ENCODE results near the gene DNAH17. TPM values are rescaled to one million over a fixed set of nuclear protein-coding genes. Genes with fewer than 3 reads are reported as not detected.

The DNAH17 gene
- total RNA-seq, 4 donors from 2014 or later: under 0.01 TPM; not detected in 3

- H3K4me1 ChIP-seq: peaks cover 0 to 3% (median 0%) of the 10 kb centered on the region in 4 donors
- H3K36me3 ChIP-seq: peaks cover 0 to 19% (median 6%) of the 10 kb centered on the region in 4 donors
- in situ Hi-C loops (cut with MboI; ENCODE audit: low pct_ligation_motif_present in 1 of 4, low pct_unique_long_range_greater_than_20kb in 1 of 4, low sequenced_read_pairs in 3 of 4) (loop anchor here in 3 of 4 donors (10.0 to 25.0 kb wide), 2 partner anchors 133 to 341 kb away; no protein-coding TSS in a partner anchor), intact Hi-C loops (cut with DNase I; ENCODE audit: low total_unique reads) (no loop called here)
- WGBS, 2 donors (ENCODE audit: low coverage in 1 of 2): 88 to 91% methylated on average over 3 to 20 of the region's 20 CpGs
- no peak for DNase-seq
- H3K9me3 ChIP-seq: no peaks in the 10 kb centered on the region
- no peak overlapping the region for H3K27ac ChIP-seq
- no peak for TF ChIP-seq EP300 (IDR thresholded peaks at IDR 0.05; ENCODE audit: low read depth)
- TF ChIP-seq POLR2AphosphoS5 (IDR thresholded peaks at IDR 0.05): no peak
- no peak for TF ChIP-seq CTCF (IDR thresholded peaks at IDR 0.05)
- TF ChIP-seq POLR2A (IDR thresholded peaks at IDR 0.05): no peak
- H3K4me3 ChIP-seq: no peak overlapping the region
- no peaks in the 10 kb centered on the region for H3K27me3 ChIP-seq
Observed at GRCh38 chr17:78428025-78428575, 149.1 kb downstream of the DNAH17 start.

GRCh38 chr17:78427140-78427539 is 150.1 kb downstream of the DNAH17 start:
- 93% methylated on average over 11 of the region's 11 CpGs; no CpG with 5 or more reads in 1 of the 2 donors for WGBS, 2 donors (ENCODE audit: low coverage in 1 of 2)
- Histone ChIP-seq H3K9me3 (no peaks in the 10 kb centered on the region), H3K36me3 (peaks cover 0 to 19% (median 6%) of the 10 kb centered on the region in 4 donors), H3K27me3 (no peaks in the 10 kb centered on the region), H3K4me3 (no peak overlapping the region), H3K27ac (no peak overlapping the region), H3K4me1 (peaks cover 0 to 3% (median 0%) of the 10 kb centered on the region in 4 donors)
- intact Hi-C loops (cut with DNase I; ENCODE audit: low total_unique reads) (no loop called here), in situ Hi-C loops (cut with MboI; ENCODE audit: low pct_ligation_motif_present in 1 of 4, low pct_unique_long_range_greater_than_20kb in 1 of 4, low sequenced_read_pairs in 3 of 4) (loop anchor here in 3 of 4 donors (10.0 to 25.0 kb wide), 2 partner anchors 132 to 340 kb away; no protein-coding TSS in a partner anchor)
- TF ChIP-seq EP300 (IDR thresholded peaks at IDR 0.05; ENCODE audit: low read depth): no peak
- TF ChIP-seq CTCF (IDR thresholded peaks at IDR 0.05): no peak
- TF ChIP-seq POLR2A (IDR thresholded peaks at IDR 0.05): no peak
- TF ChIP-seq POLR2AphosphoS5 (IDR thresholded peaks at IDR 0.05): no peak
- DNase-seq: no peak

GRCh38 chr17:78426293-78426879 is 150.8 kb downstream of the DNAH17 start:
- Histone ChIP-seq H3K27ac (no peak overlapping the region), H3K9me3 (no peaks in the 10 kb centered on the region), H3K4me1 (peaks cover 0 to 8% (median 2%) of the 10 kb centered on the region in 4 donors), H3K4me3 (no peak overlapping the region), H3K27me3 (no peaks in the 10 kb centered on the region), H3K36me3 (peaks cover 0 to 19% (median 6%) of the 10 kb centered on the region in 4 donors)
- WGBS, 2 donors (ENCODE audit: low coverage in 1 of 2): 94% methylated on average over 20 of the region's 22 CpGs; no CpG with 5 or more reads in 1 of the 2 donors
- in situ Hi-C loops (cut with MboI; ENCODE audit: low pct_ligation_motif_present in 1 of 4, low pct_unique_long_range_greater_than_20kb in 1 of 4, low sequenced_read_pairs in 3 of 4): loop anchor here in 3 of 4 donors (10.0 to 25.0 kb wide), 2 partner anchors 132 to 339 kb away; no protein-coding TSS in a partner anchor
- intact Hi-C loops (cut with DNase I; ENCODE audit: low total_unique reads): no loop called here
- no peak for DNase-seq
- TF ChIP-seq EP300 (IDR thresholded peaks at IDR 0.05; ENCODE audit: low read depth) (no peak), POLR2A (IDR thresholded peaks at IDR 0.05) (no peak), CTCF (IDR thresholded peaks at IDR 0.05) (no peak), POLR2AphosphoS5 (IDR thresholded peaks at IDR 0.05) (no peak)

GRCh38 chr17:78425429-78425828 is 151.8 kb downstream of the DNAH17 start:
- in situ Hi-C loops (cut with MboI; ENCODE audit: low pct_ligation_motif_present in 1 of 4, low pct_unique_long_range_greater_than_20kb in 1 of 4, low sequenced_read_pairs in 3 of 4) (loop anchor here in 3 of 4 donors (10.0 to 25.0 kb wide), 2 partner anchors 131 to 338 kb away; no protein-coding TSS in a partner anchor), intact Hi-C loops (cut with DNase I; ENCODE audit: low total_unique reads) (loop anchor here (2.0 kb wide), 1 partner anchor 137 kb away; no protein-coding TSS in a partner anchor)
- Histone ChIP-seq H3K4me3 (no peak overlapping the region), H3K27me3 (no peaks in the 10 kb centered on the region), H3K4me1 (peaks cover 0 to 16% (median 2%) of the 10 kb centered on the region in 4 donors), H3K36me3 (peaks cover 0 to 19% (median 6%) of the 10 kb centered on the region in 4 donors), H3K9me3 (no peaks in the 10 kb centered on the region), H3K27ac (no peak overlapping the region)
- no peak for TF ChIP-seq CTCF (IDR thresholded peaks at IDR 0.05)
- TF ChIP-seq POLR2AphosphoS5 (IDR thresholded peaks at IDR 0.05): no peak
- no peak for TF ChIP-seq POLR2A (IDR thresholded peaks at IDR 0.05)
- TF ChIP-seq EP300 (IDR thresholded peaks at IDR 0.05; ENCODE audit: low read depth): no peak
- no peak for DNase-seq
- 89% methylated on average over 17 of the region's 17 CpGs; no CpG with 5 or more reads in 1 of the 2 donors for WGBS, 2 donors (ENCODE audit: low coverage in 1 of 2)

Measured in transverse colon (tissue), 4 donors.